ENCODE results near the gene FADS6.

DNA sequence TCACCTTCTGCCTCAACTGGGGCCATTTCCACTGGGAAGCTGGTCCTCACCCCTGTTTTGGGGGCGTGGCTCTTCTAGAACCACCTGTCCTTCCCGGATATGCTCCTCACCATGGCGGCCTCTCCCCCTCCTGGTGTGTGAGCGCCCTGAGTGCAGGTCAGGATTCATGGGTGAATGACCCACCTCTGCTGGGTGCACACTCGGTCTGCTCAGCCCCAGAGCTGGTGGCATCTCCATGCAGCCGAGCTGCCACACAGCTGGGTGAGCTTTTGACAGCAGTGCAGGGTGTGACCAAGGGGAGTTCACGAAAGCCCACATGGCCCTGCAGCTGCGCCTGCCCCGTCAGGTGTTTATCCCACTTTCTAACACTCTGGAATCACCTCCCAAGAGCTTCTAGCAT lies 61.0 kb downstream of the FADS6 start:
- TF ChIP-seq CTCF (IDR thresholded peaks at IDR 0.05) (no peak), POLR2A (IDR thresholded peaks at IDR 0.05) (no peak)
